Medulla oblongata (tissue), 1 donor: ENCODE results near the gene FER.
"Not testable (repeated sequence)": the region's sequence is repeated elsewhere in the genome, so short reads cannot be mapped to it uniquely, and the experiment has no call there.

Experiments
- DNase-seq: peaks from one replicate; pipeline ENCODE4 v3.0.0-alpha.2; 2015; ENCODE audit errors: extremely low spot score

FER gene

DNA sequence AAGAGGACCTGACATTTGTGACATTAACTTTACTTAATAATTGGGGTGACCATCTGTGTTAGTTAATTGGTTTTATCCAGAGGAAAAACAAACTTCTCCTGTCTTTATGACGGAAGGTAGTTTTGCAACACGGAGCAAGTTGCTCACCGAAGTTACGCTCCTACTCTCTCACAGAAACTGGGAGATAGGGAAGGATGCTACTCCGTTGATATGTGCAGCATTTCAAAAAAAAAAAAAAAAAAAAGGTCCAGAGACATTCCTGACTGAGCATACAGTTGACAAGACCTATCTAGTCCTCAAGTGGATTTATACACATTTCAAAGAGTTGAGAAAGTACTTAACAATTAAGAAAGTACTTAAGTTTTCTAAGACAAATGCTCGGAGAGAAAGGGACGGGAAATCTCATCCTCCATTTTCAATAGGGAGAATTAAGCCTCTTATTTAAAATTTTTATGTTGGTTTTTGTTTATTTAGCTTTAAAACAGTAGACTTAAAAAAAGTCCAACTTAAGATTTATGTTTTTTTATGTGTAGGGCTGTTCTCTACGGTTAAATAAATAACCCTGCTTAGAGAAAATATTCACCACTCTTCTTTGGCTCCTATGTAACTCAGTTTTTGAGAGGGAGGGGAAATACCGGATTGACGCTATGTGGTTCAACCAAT, 455 bp upstream of the FER start:
- no peak for DNase-seq

- DNase-seq: peak; percentile 99
These were observed 867 bp downstream of the FER start for GRCh38 chr5:108748401-108749127.

DNA sequence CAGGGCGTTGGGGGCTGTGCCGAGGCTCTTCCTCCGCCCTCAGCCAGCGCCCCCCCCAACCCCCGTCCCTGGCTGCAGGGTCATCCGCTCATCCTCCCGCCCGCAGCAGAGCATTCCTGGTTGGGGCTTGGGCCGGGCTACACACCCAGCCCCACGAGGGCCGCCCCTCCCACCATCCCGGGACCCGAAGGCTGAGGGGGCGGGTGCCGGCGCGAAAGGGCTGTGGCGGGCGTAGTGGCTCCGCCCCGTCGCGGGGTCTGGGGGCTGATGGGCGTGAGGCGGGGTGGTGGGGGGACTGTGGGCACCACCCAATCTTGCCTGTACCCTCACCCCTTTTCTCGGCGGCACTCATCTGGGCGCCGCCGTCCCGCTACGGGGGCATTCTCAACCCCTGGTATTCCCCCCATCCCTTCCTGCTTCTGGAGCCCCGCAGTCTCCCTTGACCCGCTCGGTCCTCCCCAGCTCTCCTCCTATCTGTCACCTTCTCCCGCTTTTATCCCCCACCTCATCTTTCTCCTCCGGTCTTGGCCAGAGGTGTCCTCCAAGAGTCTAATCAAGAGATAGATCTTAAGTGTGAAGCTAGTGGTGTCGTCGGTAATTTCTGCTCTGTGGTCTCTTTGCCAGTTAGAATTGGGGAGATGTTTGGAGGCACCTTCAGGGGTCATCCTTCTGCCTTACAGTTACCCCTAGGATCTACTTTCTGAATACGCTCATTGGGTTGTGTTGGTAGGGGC, 1.6 kb downstream of the FER start:
- DNase-seq: peak; percentile 36

- DNase-seq: no peak
These were observed 5.6 kb downstream of the FER start for GRCh38 chr5:108753331-108753730.

DNA sequence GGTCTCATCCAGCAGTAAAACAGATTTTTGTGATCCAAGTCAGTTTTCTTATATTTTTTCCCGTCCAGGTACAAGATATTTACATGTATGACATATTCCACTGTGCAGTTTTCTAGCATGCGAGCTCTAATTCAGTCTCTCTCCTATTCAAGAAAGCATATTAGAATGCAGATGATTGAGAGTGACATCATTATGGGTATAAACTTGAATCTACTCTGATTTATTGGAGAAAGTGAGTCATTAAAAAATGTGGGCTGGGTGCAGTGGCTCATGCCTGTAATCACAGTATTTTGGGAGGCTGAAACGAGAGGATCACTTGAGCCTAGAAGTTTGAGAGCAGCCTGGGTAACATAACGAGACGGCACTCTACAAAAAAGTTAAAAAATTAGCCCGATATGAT, 6.2 kb downstream of the FER start:
- DNase-seq: no peak

- DNase-seq: no peak
These were observed 12.8 kb downstream of the FER start for GRCh38 chr5:108760512-108760911.

DNA sequence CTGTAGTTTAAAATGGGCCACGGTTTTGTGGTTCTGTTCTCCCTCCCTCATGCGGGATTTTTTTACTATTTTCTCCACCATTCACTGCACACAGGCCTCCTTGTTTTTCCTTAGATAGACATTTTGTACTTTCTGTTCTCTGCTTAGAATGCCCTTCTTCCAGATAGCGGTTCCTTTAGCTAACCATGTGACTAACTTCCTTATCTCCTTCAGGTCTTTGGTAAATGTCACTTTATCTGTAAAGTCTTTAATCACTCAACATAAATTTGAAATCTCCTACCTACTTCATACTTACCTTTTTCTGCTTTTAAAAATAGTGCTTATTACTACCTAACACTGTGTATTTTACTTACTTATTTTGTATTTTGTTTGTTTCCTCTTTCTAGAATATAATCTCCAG, 15.0 kb downstream of the FER start:
- DNase-seq: peak; percentile 50

DNA sequence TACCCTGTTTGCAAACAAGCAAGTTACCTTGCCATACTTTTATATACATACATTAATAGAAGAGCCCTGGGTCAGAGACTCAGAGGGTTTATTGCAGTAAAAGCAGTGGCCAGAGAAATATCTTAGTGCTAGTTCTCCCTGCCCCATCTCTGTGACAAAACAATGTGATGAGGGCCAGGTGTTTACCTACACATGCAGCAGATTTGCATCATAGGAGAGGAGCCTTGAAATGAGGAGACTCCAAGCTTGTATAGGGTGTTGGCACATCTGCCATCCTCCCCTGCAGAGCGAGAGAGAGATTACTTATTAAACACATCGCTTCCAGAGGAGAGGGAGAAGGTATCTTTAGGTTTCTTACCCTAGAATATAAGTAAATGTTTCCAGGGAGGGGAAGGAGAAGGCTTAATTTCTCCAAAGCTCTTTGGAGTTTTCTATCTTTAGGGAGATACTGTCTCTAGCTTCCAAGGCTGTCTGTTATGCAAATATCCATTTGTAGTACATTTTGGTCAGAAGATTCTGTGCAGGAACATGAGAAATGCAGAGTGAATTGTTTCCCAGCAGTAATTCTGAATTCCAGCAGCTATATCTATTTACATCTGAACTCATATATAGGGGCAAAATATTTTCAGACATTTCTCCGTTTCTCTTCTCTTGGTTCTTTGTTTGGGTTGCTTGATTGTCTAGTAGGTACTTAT, 15.7 kb downstream of the FER start:
- DNase-seq: no peak

DNA sequence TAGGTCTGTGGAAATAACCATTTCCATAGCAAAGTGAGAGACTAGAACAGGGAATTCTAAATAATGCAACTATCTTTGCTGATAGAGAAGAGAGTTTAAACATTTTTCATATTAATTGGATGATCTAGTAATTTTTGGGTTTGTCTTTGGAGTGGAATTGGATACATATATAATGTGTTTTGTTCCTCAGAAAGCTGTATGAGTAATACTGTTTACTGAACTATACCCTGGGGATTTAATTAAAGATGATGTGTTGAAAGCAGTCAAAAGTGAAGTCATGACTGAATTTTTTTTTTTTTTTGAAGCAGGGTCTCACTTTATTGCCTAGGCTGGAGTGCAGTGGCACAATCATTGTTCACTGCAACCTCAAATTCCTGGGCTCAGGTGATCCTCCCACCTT, 17.9 kb downstream of the FER start:
- DNase-seq: no peak

DNA sequence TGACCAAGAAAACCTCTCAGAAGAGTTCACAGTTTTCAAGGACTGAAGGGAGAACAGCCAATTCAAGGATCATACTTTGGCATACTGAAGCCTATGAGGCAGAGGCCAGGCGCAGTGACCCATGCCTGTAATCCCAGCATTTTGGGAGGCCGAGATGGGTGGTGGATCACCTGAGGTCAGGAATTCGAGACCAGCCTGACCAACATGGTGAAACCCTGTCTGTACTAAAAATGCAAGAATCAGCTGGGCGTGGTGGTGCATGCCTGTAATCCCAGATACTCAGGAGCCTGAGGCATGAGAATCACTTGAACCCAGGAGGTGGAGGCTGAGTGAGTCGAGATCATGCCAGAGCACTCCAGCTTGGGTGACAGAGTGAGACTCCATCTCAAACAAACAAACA, 19.2 kb downstream of the FER start:
- not testable (repeated sequence) for DNase-seq

- no peak for DNase-seq
These were observed 21.7 kb downstream of the FER start for GRCh38 chr5:108769352-108769751.

- DNase-seq: no peak
These were observed 24.9 kb downstream of the FER start for GRCh38 chr5:108772626-108773025.

DNA sequence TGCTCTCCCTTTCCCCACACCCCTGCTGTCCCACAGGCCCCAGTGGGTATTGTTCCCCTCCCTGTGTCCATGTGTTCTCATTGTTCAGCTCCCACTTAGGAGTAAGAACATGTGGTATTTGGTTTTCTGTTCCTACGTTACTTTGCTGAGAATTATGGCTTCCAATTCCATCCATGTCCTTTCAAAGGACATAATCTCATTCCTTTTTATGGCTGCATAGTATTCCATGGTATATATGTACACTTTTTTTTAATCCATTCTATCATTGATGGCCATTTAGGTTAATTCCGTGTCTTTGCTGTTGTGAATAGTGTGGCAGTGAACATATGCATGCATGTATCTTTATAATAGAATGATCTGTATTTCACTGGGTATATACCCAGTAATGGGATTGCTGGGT, 25.6 kb downstream of the FER start:
- DNase-seq: no peak

DNA sequence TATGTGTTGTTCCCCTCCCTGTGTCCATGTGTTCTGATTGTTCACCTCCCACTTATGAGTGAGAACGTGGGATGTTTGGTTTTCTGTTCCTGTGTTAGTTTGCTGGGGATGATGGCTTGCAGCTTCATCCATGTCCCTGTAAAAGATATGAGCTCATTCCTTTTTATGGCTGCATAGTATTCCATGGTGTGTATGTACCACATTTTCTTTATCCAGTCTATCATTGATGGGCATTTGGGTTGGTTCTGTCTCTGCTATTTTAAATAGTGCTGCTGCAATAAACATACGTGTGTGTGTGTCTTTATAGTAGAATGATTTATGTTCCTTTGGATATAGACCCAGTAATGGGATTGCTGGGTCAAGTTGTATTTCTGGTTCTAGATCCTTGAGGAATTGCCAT, 26.4 kb downstream of the FER start:
- DNase-seq: not testable (repeated sequence)

DNA sequence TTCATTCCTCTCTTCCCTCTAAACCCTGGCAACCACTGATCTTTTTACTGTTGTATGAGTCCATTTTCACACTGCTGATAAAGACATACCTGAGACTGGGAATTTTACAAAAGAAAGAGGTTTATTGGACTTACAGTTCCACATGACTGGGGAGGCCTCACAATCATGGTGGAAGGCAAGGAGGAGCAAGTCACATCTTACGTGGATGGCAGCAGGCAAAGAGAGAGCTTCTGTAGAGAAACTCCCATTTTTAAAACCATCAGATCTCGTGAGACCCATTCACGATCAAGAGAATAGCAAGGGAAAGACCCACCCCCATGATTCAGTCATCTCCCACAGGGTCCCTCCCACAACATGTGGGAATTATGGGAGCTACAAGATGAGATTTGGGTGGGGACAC, 29.9 kb downstream of the FER start:
- DNase-seq: not testable (repeated sequence)

GRCh38 chr5:108784577-108784976, 36.9 kb downstream of the FER start:
- not testable (repeated sequence) for DNase-seq

- DNase-seq: no peak
These were observed 39.2 kb downstream of the FER start for GRCh38 chr5:108786806-108787483.

- peak; percentile 65 for DNase-seq
These were observed 40.4 kb downstream of the FER start for GRCh38 chr5:108788142-108788541.

DNA sequence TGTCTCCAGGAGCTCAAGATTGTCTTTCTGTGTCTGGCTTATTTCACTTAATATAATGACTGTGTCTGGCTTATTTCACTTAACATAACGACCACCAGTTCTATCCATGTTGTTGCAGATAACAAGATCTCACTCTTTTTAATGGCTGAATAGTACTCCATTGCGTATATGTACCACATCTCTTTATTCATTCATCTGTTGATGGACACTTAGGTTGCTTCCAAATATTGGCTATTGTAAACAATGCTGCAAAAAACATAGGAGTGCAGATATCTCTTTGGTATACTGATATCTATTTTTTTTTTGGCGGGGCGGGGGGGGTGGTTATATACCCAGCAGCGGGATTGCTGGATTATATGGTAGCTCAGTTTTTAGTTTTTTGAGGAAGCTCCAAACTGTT, 45.5 kb downstream of the FER start:
- DNase-seq: no peak

GRCh38 chr5:108794349-108794748, 46.7 kb downstream of the FER start:
- DNase-seq: not testable (repeated sequence)

- no peak for DNase-seq
These were observed 49.7 kb downstream of the FER start for GRCh38 chr5:108797396-108797795.

DNA sequence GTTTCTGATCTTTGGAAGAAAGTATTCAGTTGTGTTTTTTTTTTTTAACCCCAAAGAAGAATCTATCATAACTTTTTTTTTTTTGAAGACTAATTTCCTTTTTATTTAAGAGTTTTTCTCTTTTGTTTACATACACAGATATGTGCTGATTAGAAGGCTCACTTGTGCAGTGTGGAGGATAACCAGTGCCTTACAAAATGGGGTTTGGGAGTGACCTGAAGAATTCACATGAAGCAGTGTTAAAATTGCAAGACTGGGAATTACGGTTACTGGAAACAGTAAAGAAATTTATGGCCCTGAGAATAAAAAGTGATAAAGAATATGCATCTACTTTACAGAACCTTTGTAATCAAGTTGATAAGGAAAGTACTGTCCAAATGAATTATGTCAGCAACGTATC, 50.3 kb downstream of the FER start:
- no peak for DNase-seq
